Neural progenitor cell (in vitro differentiated cells): ENCODE measurements around the gene OSBPL1A. TPM values are rescaled to one million over a fixed set of nuclear protein-coding genes. Genes with fewer than 3 reads are reported as not detected.

Source experiments
- DNase-seq: peaks from one replicate; pipeline ENCODE4 v3.0.0-alpha.2; 2016; ENCODE audit warnings: low spot score
- H2AFZ ChIP-seq: fragments of 200-600 bp; sonication (generic); replicated peaks from 2 replicates; pipeline ENCODE4 v1.6.1; 2016; ENCODE audit warnings: antibody characterized with exemption
- H3F3A ChIP-seq: fragments of 200-600 bp; sonication (generic); 2 replicates; pipeline ENCODE4 v1.6.1; 2016; ENCODE audit warnings: antibody characterized with exemption, low read depth
- H3K27ac ChIP-seq: fragments of 200-600 bp; sonication (generic); 2 replicates; pipeline ENCODE4 v1.5.1; 2016; ENCODE audit warnings: mild to moderate bottlenecking
- H3K27me3 ChIP-seq: fragments of 200-600 bp; sonication (generic); 2 replicates; pipeline ENCODE4 v1.6.1; 2016; ENCODE audit warnings: mild to moderate bottlenecking, moderate library complexity
- H3K36me3 ChIP-seq: fragments of 200-600 bp; sonication (generic); 2 replicates; pipeline ENCODE4 v1.5.1; 2016
- H3K4me1 ChIP-seq: fragments of 200-600 bp; sonication (generic); 2 replicates; pipeline ENCODE4 v1.6.1; 2016; ENCODE audit warnings: mixed run types
- H3K4me2 ChIP-seq: fragments of 200-600 bp; sonication (generic); 2 replicates; pipeline ENCODE4 v1.6.1; 2016
- H3K4me3 ChIP-seq: fragments of 200-600 bp; sonication (generic); 2 replicates; pipeline ENCODE4 v1.5.1; 2016
- H3K79me2 ChIP-seq: fragments of 200-600 bp; sonication (generic); 2 replicates; pipeline ENCODE4 v1.6.1; 2016; ENCODE audit warnings: low read depth
- H3K9ac ChIP-seq: fragments of 200-600 bp; sonication (generic); 2 replicates; pipeline ENCODE4 v1.6.1; 2016
- H3K9me3 ChIP-seq: fragments of 200-600 bp; sonication (generic); 2 replicates; pipeline ENCODE4 v1.5.1; 2016; ENCODE audit warnings: low read depth
- H4K20me1 ChIP-seq: fragments of 200-600 bp; sonication (generic); 2 replicates; pipeline ENCODE4 v1.6.1; 2016; ENCODE audit warnings: low read depth
- H3K27ac Mint-ChIP-seq: 3 replicates; pipeline ENCODE4 v1.8.0; 2021; ENCODE audit warnings: mixed read lengths
- H3K27me3 Mint-ChIP-seq: 2 replicates; pipeline ENCODE4 v1.8.0; 2022; ENCODE audit warnings: low read depth, mild to moderate bottlenecking, inconsistent platforms, moderate library complexity, mixed read lengths; ENCODE audit not compliant: insufficient read depth
- H3K36me3 Mint-ChIP-seq: 3 replicates; pipeline ENCODE4 v1.8.0; 2021; ENCODE audit warnings: mixed read lengths
- H3K4me1 Mint-ChIP-seq: 3 replicates; pipeline ENCODE4 v1.8.0; 2021; ENCODE audit warnings: mixed read lengths
- H3K4me3 Mint-ChIP-seq: 3 replicates; pipeline ENCODE4 v1.8.0; 2021; ENCODE audit warnings: mild to moderate bottlenecking, moderate library complexity, mixed read lengths
- H3K9me3 Mint-ChIP-seq: 3 replicates; pipeline ENCODE4 v1.8.0; 2020; ENCODE audit warnings: mixed read lengths
- EZH2 ChIP-seq: fragments of 200-600 bp; sonication (generic); IDR thresholded peaks from 2 replicates; pipeline ENCODE4 v1.6.1; 2017; ENCODE audit warnings: antibody characterized with exemption, mild to moderate bottlenecking, moderate library complexity
- EZH2phosphoT487 ChIP-seq: fragments of 200-600 bp; sonication (generic); IDR thresholded peaks from 2 replicates; pipeline ENCODE4 v1.6.1; 2017; ENCODE audit warnings: antibody characterized with exemption
- total RNA-seq: library from RNA; depleted of rRNA; stranded (reverse); fragments of >200 nt; gene quantifications from 2 replicates; pipeline ENCODE4 v1.2.3, GENCODE V29; 2015; ENCODE audit warnings: low replicate concordance
- TF ChIP-seq, protein P1 (sequence below): fragments of 200-600 bp; sonication (generic); IDR thresholded peaks from 2 replicates; pipeline ENCODE4 v1.5.1; 2017; ENCODE audit warnings: antibody characterized with exemption, mild to moderate bottlenecking

Gene OSBPL1A
- total RNA-seq, 1 donor from 2014 or later: 75.0 TPM

DNA sequence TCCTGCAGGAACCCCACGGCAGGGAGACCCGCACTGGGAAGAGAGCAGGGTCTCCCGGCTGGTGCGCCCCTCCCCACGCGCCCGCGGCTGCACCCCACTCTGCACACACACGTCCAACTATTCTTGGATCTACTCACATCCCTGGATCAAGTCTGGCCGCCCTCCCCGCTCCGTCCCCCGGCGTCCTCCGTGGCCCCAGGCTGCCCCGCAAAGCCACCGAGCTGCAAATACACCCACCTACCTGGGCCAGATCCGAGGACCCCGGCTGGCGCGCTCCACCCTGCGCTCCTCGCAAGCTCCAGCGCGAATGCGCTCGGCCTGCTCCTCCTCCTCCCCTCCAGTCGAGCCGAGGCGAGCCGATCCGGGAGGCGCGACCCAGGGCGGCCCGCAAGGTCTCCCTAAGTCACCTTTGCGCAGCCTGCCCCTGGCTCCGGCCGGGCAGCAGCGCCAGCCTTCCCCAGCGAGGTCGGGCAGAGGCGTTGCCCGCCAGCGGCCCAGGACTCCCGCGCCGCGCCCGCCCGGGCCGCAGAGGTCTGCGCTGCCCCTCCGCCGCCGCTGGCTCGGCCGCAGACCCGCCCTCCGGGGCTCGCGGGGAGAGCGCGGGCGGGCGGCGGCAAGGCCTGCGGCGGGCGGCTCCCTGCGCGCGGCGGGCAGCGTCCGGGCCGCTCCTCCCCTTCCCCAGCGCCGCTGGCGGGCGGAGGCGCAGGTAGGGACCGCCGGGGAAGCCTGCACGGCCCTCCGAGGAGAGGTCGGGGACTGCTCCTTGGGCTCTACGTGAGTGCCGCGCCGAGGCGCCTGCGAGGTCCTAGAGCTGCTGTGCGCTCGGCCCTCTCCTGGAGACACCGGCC lies 126.0 kb downstream of the OSBPL1A start:
- Histone ChIP-seq H3K27ac (peak overlapping the region; percentile 66), H4K20me1 (peaks cover 27% of the 10 kb centered on the region), H3K4me2 (peak overlapping the region; percentile 90), H3K9ac (no peak overlapping the region), H3K27me3 (no peaks in the 10 kb centered on the region), H3F3A (peaks cover 35% of the 10 kb centered on the region), H3K4me3 (peak overlapping the region; percentile 72), H3K79me2 (peaks cover 37% of the 10 kb centered on the region), H2AFZ (peak overlapping the region; percentile 57), H3K4me1 (peaks cover 24% of the 10 kb centered on the region), H3K36me3 (no peaks in the 10 kb centered on the region), H3K9me3 (no peaks in the 10 kb centered on the region)
- peaks cover 24% of the 10 kb centered on the region for H3K4me1 Mint-ChIP-seq
- peaks cover 4% of the 10 kb centered on the region for H3K36me3 Mint-ChIP-seq
- H3K27me3 Mint-ChIP-seq: peaks cover 5% of the 10 kb centered on the region
- peak overlapping the region; percentile 93 for H3K4me3 Mint-ChIP-seq
- TF ChIP-seq EZH2phosphoT487: no peak
- TF ChIP-seq, protein P1, sequence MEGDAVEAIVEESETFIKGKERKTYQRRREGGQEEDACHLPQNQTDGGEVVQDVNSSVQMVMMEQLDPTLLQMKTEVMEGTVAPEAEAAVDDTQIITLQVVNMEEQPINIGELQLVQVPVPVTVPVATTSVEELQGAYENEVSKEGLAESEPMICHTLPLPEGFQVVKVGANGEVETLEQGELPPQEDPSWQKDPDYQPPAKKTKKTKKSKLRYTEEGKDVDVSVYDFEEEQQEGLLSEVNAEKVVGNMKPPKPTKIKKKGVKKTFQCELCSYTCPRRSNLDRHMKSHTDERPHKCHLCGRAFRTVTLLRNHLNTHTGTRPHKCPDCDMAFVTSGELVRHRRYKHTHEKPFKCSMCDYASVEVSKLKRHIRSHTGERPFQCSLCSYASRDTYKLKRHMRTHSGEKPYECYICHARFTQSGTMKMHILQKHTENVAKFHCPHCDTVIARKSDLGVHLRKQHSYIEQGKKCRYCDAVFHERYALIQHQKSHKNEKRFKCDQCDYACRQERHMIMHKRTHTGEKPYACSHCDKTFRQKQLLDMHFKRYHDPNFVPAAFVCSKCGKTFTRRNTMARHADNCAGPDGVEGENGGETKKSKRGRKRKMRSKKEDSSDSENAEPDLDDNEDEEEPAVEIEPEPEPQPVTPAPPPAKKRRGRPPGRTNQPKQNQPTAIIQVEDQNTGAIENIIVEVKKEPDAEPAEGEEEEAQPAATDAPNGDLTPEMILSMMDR: peak; percentile 38
- no peak overlapping the region for H3K27ac Mint-ChIP-seq
- DNase-seq: peak; percentile 95
- no peaks in the 10 kb centered on the region for H3K9me3 Mint-ChIP-seq

DNA sequence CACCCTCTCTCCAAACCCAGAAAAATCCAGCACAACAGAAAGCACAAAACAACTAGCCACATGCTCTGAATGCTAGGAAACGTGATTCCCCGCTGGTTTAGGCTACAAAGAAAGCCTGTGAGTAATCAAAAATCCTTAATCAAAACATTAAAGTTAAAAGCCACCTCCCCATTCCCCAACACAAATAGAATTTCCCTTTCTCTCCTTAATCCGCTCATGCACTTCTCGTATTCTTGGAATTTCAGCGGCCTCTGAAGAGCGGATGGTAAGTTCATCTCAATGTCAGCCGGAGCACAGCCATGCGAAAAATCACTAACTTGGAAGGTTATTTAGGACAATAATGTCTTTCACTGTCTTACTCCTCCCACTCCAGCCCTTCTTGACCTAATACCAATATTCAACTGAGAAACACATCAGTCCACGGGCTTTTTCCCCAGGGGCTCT lies 126.7 kb downstream of the OSBPL1A start:
- TF ChIP-seq EZH2: no peak
- TF ChIP-seq, protein P1: no peak
- Histone ChIP-seq H3K27me3 (no peaks in the 10 kb centered on the region), H3K9ac (no peak overlapping the region), H3K4me1 (peaks cover 30% of the 10 kb centered on the region), H4K20me1 (peaks cover 27% of the 10 kb centered on the region), H3K36me3 (no peaks in the 10 kb centered on the region), H3K4me3 (peak overlapping the region; percentile 72), H3K79me2 (peaks cover 37% of the 10 kb centered on the region), H3K27ac (no peak overlapping the region), H2AFZ (peak overlapping the region; percentile 57), H3K9me3 (no peaks in the 10 kb centered on the region), H3K4me2 (peak overlapping the region; percentile 90), H3F3A (peaks cover 40% of the 10 kb centered on the region)
- peak; percentile 46 for DNase-seq
- Mint-ChIP-seq H3K27ac (peak overlapping the region; percentile 42), H3K9me3 (no peaks in the 10 kb centered on the region), H3K36me3 (peaks cover 8% of the 10 kb centered on the region), H3K4me3 (peak overlapping the region; percentile 90), H3K27me3 (peaks cover 5% of the 10 kb centered on the region), H3K4me1 (peaks cover 24% of the 10 kb centered on the region)

GRCh38 chr18:24270358-24270936 lies 127.2 kb downstream of the OSBPL1A start:
- peaks cover 28% of the 10 kb centered on the region for H3K4me1 Mint-ChIP-seq
- Histone ChIP-seq H2AFZ (no peak overlapping the region), H3K36me3 (no peaks in the 10 kb centered on the region), H3K79me2 (peaks cover 42% of the 10 kb centered on the region), H3K27ac (no peak overlapping the region), H3K9ac (no peak overlapping the region), H3F3A (peaks cover 43% of the 10 kb centered on the region), H3K4me1 (peaks cover 34% of the 10 kb centered on the region), H3K9me3 (no peaks in the 10 kb centered on the region), H3K27me3 (no peaks in the 10 kb centered on the region), H4K20me1 (peaks cover 27% of the 10 kb centered on the region), H3K4me3 (peak overlapping the region; percentile 72), H3K4me2 (peak overlapping the region; percentile 90)
- H3K36me3 Mint-ChIP-seq: peaks cover 11% of the 10 kb centered on the region
- no peaks in the 10 kb centered on the region for H3K9me3 Mint-ChIP-seq
- TF ChIP-seq EZH2phosphoT487: no peak
- TF ChIP-seq EZH2: no peak
- TF ChIP-seq, protein P1: no peak
- H3K27me3 Mint-ChIP-seq: peaks cover 5% of the 10 kb centered on the region
- DNase-seq: no peak
- H3K4me3 Mint-ChIP-seq: peak overlapping the region; percentile 90
- H3K27ac Mint-ChIP-seq: peak overlapping the region; percentile 42
